ENCODE measurements around the gene PHACTR1.
A peak's percentile ranks its signal among the peaks of the same experiment; 100 is the strongest.

The PHACTR1 gene

GRCh38 chr6:12992770-12993169 is 276.2 kb downstream of the PHACTR1 start:
- no peak for DNase-seq

- no peak for DNase-seq
Observed at GRCh38 chr6:12993283-12993898, 276.8 kb downstream of the PHACTR1 start.

GRCh38 chr6:12995419-12995818 is 278.9 kb downstream of the PHACTR1 start:
- DNase-seq: no peak

- no peak for DNase-seq
Observed at GRCh38 chr6:13000537-13000936, 284.0 kb downstream of the PHACTR1 start.

- no peak for DNase-seq
Observed at GRCh38 chr6:13001927-13002326, 285.4 kb downstream of the PHACTR1 start.

- no peak for DNase-seq
Observed at GRCh38 chr6:13004601-13005000, 288.0 kb downstream of the PHACTR1 start.

- DNase-seq: no peak
Observed at GRCh38 chr6:13005994-13006393, 289.4 kb downstream of the PHACTR1 start.

- DNase-seq: no peak
Observed at GRCh38 chr6:13006578-13007300, 290.2 kb downstream of the PHACTR1 start.

- no peak for DNase-seq
Observed at GRCh38 chr6:13007744-13008143, 291.2 kb downstream of the PHACTR1 start.

- DNase-seq: no peak
Observed at GRCh38 chr6:13009031-13009430, 292.5 kb downstream of the PHACTR1 start.

- DNase-seq: no peak
Observed at GRCh38 chr6:13009461-13009860, 292.9 kb downstream of the PHACTR1 start.

- no peak for DNase-seq
Observed at GRCh38 chr6:13011612-13012146, 295.1 kb downstream of the PHACTR1 start.

- peak; percentile 16 for DNase-seq
Observed at GRCh38 chr6:13012296-13012695, 295.7 kb downstream of the PHACTR1 start.

- peak; percentile 60 for DNase-seq
Observed at GRCh38 chr6:13012977-13013680, 296.6 kb downstream of the PHACTR1 start.

GRCh38 chr6:13013681-13014503 is 297.3 kb downstream of the PHACTR1 start:
- DNase-seq: peak; percentile 66

GRCh38 chr6:13014504-13015378 is 298.2 kb downstream of the PHACTR1 start:
- peak; percentile 69 for DNase-seq

GRCh38 chr6:13015379-13015681 is 298.8 kb downstream of the PHACTR1 start:
- DNase-seq: no peak

GRCh38 chr6:13024616-13025015 is 308.0 kb downstream of the PHACTR1 start:
- no peak for DNase-seq

- no peak for DNase-seq
Observed at GRCh38 chr6:13025893-13026499, 309.4 kb downstream of the PHACTR1 start.

GRCh38 chr6:13026557-13026956 is 310.0 kb downstream of the PHACTR1 start:
- DNase-seq: no peak

GRCh38 chr6:13027207-13027606 is 310.6 kb downstream of the PHACTR1 start:
- no peak for DNase-seq
